Activated CD8-positive, alpha-beta T cell treated with anti-CD3 and anti-CD28 coated beads, Interleukin-2, amount 10 ng/mL, durations not matched to agents 7 days and 5 days (primary cell): ENCODE measurements around the gene IKZF2. TPM values are rescaled to one million over a fixed set of nuclear protein-coding genes. Genes with fewer than 3 reads are reported as not detected.

Experiments used
- ATAC-seq: fragments of 150-1000 bp; cut with Tn5 transposase; one replicate; pipeline ENCODE4 v1.10.0; 2021; ENCODE audit warnings: moderate library complexity
- CTCF ChIA-PET: fragments of 350-600 bp; sonication (Branson Sonifier 250); formaldehyde crosslinking; loops from one replicate; lab custom pipeline; 2021; ENCODE audit warnings: antibody characterized with exemption; lab: Charles Lee
- POLR2A ChIA-PET: fragments of 350-600 bp; sonication (Branson Sonifier 250); formaldehyde crosslinking; loops from one replicate; lab custom pipeline; 2021; ENCODE audit warnings: antibody characterized with exemption; lab: Charles Lee
- DNase-seq: peaks from one replicate; pipeline ENCODE4 v3.0.0-alpha.2; 2020
- H3K27ac Mint-ChIP-seq: one replicate; pipeline ENCODE4 v1.8.0; 2021; ENCODE audit warnings: mild to moderate bottlenecking, mixed read lengths
- H3K27me3 Mint-ChIP-seq: one replicate; pipeline ENCODE4 v1.8.0; 2021; ENCODE audit warnings: low read depth, mixed read lengths
- H3K36me3 Mint-ChIP-seq: one replicate; pipeline ENCODE4 v1.8.0; 2021; ENCODE audit warnings: low read depth, mixed read lengths
- H3K4me1 Mint-ChIP-seq: one replicate; pipeline ENCODE4 v1.8.0; 2021; ENCODE audit warnings: low read depth, mixed read lengths
- H3K4me3 Mint-ChIP-seq: one replicate; pipeline ENCODE4 v1.8.0; 2021; ENCODE audit warnings: mild to moderate bottlenecking, mixed read lengths
- H3K9me3 Mint-ChIP-seq: one replicate; pipeline ENCODE4 v1.8.0; 2022; ENCODE audit warnings: mixed read lengths; ENCODE audit not compliant: insufficient read depth
- total RNA-seq, 2 experiments: library from RNA; stranded (reverse); gene quantifications; one replicate each; pipeline ENCODE4 v1.2.3, GENCODE V29; 2021

The IKZF2 gene
- total RNA-seq, 2 experiments from 2014 or later = 29.7 to 30.8 TPM

- Mint-ChIP-seq H3K9me3 (peaks cover 4% of the 10 kb centered on the region), H3K4me1 (peaks cover 48% of the 10 kb centered on the region), H3K27me3 (peaks cover 5% of the 10 kb centered on the region), H3K27ac (peak overlapping the region; percentile 64), H3K36me3 (peaks cover 54% of the 10 kb centered on the region), H3K4me3 (peak overlapping the region; percentile 47)
- ATAC-seq (peak; percentile 87), DNase-seq (peak; percentile 83)
- ChIA-PET CTCF (interaction anchor here (1.2 to 2.2 kb wide), 2 partner anchors 94 to 138 kb away, joined by 3 to 7 read pairs; no protein-coding TSS in a partner anchor), POLR2A (no interaction called here)
Observed at GRCh38 chr2:213015387-213016165, 135.8 kb downstream of the IKZF2 start.

DNA sequence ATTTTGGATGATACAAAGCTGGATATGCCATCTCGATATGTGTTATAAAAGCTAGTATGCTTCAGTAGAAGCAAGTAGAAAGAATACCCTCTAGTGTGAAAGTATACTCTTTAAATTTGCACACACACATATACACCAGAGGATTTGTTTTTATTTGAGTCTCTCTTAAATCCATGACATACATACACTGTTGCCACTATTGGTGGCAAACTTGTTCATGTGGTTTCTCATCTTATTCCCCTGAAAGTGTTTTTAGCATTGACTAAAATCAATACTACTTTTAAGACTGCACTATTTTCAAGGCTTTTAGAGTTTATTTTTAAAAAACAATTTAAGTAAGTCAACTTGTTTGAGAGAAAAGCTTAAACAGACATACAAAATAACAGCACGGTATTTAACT lies 137.4 kb downstream of the IKZF2 start:
- CTCF ChIA-PET = interaction anchor here (2.2 kb wide), 1 partner anchor 140 kb away, joined by 7 read pairs; no protein-coding TSS in a partner anchor
- Mint-ChIP-seq H3K4me3 (no peak overlapping the region), H3K4me1 (peaks cover 55% of the 10 kb centered on the region), H3K9me3 (peaks cover 4% of the 10 kb centered on the region), H3K27ac (no peak overlapping the region), H3K36me3 (peaks cover 60% of the 10 kb centered on the region), H3K27me3 (peaks cover 5% of the 10 kb centered on the region)
- DNase-seq (no peak), ATAC-seq (no peak)
- POLR2A ChIA-PET = no interaction called here

DNA sequence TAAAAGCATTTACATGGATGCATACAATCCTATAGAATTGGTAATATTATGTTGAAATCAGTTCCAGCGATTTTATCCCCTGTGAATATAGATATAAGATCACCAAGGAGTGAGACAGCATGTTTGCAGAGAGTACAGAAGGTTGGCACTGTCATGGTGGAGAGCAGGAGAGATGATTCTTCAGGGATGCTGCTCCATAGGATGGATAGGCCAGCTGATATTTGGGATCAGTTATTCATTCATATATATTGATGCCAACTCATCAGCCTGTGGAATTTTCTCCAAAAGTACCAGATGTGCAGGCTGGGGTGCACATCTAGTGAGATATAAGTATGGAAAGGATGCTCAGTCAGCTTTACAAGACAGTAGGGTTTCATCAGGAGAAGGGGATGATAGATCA lies 139.9 kb downstream of the IKZF2 start:
- ChIA-PET CTCF (no interaction called here), POLR2A (no interaction called here)
- Mint-ChIP-seq H3K4me1 (peaks cover 38% of the 10 kb centered on the region), H3K9me3 (no peaks in the 10 kb centered on the region), H3K36me3 (peaks cover 52% of the 10 kb centered on the region), H3K27me3 (peaks cover 2% of the 10 kb centered on the region), H3K4me3 (no peak overlapping the region), H3K27ac (no peak overlapping the region)
- DNase-seq (no peak), ATAC-seq (no peak)

GRCh38 chr2:213010106-213010779 lies 141.2 kb downstream of the IKZF2 start:
- ATAC-seq (no peak), DNase-seq (no peak)
- Mint-ChIP-seq H3K9me3 (no peaks in the 10 kb centered on the region), H3K4me3 (no peak overlapping the region), H3K27me3 (peaks cover 2% of the 10 kb centered on the region), H3K4me1 (peaks cover 28% of the 10 kb centered on the region), H3K36me3 (peaks cover 47% of the 10 kb centered on the region), H3K27ac (no peak overlapping the region)
- CTCF ChIA-PET = no interaction called here
- POLR2A ChIA-PET = no interaction called here

GRCh38 chr2:213007290-213007838 lies 144.0 kb downstream of the IKZF2 start:
- Mint-ChIP-seq H3K36me3 (peaks cover 46% of the 10 kb centered on the region), H3K4me1 (peaks cover 11% of the 10 kb centered on the region), H3K4me3 (no peak overlapping the region), H3K27me3 (peaks cover 2% of the 10 kb centered on the region), H3K27ac (no peak overlapping the region), H3K9me3 (no peaks in the 10 kb centered on the region)
- POLR2A ChIA-PET = no interaction called here
- DNase-seq (no peak), ATAC-seq (no peak)
- CTCF ChIA-PET = no interaction called here

- Mint-ChIP-seq H3K27ac (no peak overlapping the region), H3K27me3 (no peaks in the 10 kb centered on the region), H3K4me3 (no peak overlapping the region), H3K4me1 (peaks cover 15% of the 10 kb centered on the region), H3K9me3 (no peaks in the 10 kb centered on the region), H3K36me3 (peaks cover 25% of the 10 kb centered on the region)
- ChIA-PET POLR2A (no interaction called here), CTCF (no interaction called here)
- ATAC-seq (no peak), DNase-seq (no peak)
Observed at GRCh38 chr2:213004197-213004821, 147.1 kb downstream of the IKZF2 start.

DNA sequence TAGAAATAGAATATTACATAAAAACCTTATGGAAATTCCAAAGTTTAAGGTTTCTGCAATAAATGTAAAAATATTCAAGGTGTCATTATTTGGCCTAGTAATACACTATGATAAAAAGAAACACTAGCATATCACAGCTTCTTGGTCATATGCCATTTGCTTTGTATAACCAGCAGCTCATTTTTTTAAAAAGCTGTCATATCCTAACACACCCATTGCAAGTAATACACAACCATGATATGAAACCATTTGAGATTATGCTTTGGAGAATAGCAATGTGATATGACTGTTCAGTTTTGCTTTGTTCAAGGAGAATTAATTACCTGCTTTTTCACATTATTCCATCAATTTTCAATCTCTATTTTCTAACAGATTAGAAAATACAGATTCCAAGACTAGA lies 149.0 kb downstream of the IKZF2 start:
- ChIA-PET POLR2A (interaction anchor here (0.5 kb wide), 1 partner anchor 226 kb away, joined by 3 read pairs; no protein-coding TSS in a partner anchor), CTCF (no interaction called here)
- no peaks in the 10 kb centered on the region for H3K27me3 Mint-ChIP-seq
- H3K4me1 Mint-ChIP-seq = peaks cover 15% of the 10 kb centered on the region
- no peak overlapping the region for H3K27ac Mint-ChIP-seq
- ATAC-seq = no peak
- H3K4me3 Mint-ChIP-seq = no peak overlapping the region
- no peak for DNase-seq
- peaks cover 30% of the 10 kb centered on the region for H3K36me3 Mint-ChIP-seq
- peaks cover 4% of the 10 kb centered on the region for H3K9me3 Mint-ChIP-seq

GRCh38 chr2:213001297-213001910 lies 150.0 kb downstream of the IKZF2 start:
- POLR2A ChIA-PET = no interaction called here
- peak; percentile 53 for ATAC-seq

DNA sequence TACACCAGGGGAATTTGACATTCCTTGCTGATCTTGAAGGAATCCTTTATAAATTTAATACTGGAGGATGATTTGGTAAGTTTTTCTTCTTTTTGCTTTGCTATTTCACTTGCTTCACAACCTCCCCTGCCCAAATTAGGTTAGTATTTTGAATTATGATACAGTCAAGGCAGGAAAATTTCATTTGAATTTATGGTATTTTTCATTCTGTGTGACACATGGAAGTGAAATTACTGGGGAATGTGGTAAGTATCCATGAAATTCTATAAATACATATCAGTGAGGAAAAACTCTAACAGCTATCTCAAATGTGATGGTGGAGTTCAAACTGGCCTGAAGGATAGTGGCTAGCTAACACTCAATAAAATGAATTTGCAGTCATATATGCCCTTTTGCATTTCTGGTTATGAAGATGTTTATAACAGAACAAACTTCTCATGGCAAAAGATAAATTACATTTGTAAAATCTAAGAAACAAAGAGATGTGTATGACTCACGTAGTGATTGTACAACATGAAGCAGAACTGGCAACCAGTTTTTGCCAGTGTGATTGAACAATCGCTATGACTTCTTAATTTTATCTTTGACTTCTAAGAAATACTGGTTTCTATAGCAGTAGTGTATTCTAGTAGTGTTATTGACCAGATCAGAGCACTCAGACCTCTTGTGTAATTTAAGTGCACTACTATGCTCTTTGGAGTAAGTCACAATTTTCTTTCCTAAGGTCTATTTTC lies 152.6 kb downstream of the IKZF2 start:
- ChIA-PET POLR2A (no interaction called here), CTCF (no interaction called here)
- Mint-ChIP-seq H3K4me1 (peaks cover 15% of the 10 kb centered on the region), H3K36me3 (peaks cover 20% of the 10 kb centered on the region), H3K27me3 (no peaks in the 10 kb centered on the region), H3K4me3 (no peak overlapping the region), H3K27ac (no peak overlapping the region), H3K9me3 (peaks cover 9% of the 10 kb centered on the region)
- ATAC-seq (no peak), DNase-seq (no peak)

More at GRCh38 chr2:213001297-213001910, 150.0 kb downstream of the IKZF2 start:
- CTCF ChIA-PET = no interaction called here
- Mint-ChIP-seq H3K4me1 (peaks cover 17% of the 10 kb centered on the region), H3K4me3 (peak overlapping the region; percentile 56), H3K36me3 (peaks cover 25% of the 10 kb centered on the region), H3K27ac (peak overlapping the region; percentile 33), H3K9me3 (peaks cover 6% of the 10 kb centered on the region), H3K27me3 (no peaks in the 10 kb centered on the region)
- DNase-seq = no peak

- ATAC-seq = no peak
- peaks cover 24% of the 10 kb centered on the region for H3K36me3 Mint-ChIP-seq
- H3K9me3 Mint-ChIP-seq = peaks cover 9% of the 10 kb centered on the region
- peaks cover 15% of the 10 kb centered on the region for H3K4me1 Mint-ChIP-seq
- ChIA-PET CTCF (no interaction called here), POLR2A (no interaction called here)
- no peaks in the 10 kb centered on the region for H3K27me3 Mint-ChIP-seq
- no peak overlapping the region for H3K4me3 Mint-ChIP-seq
- DNase-seq = no peak
- H3K27ac Mint-ChIP-seq = no peak overlapping the region
Observed at GRCh38 chr2:212997526-212998020, 153.8 kb downstream of the IKZF2 start.

DNA sequence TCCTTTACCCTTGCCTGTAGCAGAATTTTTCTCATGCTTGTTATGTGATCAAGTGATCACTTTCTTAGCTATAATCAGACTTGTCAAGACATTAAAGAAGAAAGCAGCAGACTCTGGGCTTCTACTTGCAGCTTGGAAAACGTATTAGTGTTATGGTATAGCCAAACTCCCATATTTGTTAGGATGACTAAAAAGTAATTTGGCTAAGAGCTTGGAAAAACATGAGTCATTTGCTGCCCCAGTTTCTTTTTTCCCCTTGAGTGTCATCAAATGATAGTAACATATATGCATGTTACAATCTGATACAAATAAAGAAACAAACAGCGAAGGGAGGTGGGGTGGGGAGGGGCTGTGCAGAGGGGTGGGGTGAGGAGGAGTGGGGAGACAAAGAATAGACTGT lies 155.5 kb downstream of the IKZF2 start:
- CTCF ChIA-PET = interaction anchor here (1.0 to 1.4 kb wide), 2 partner anchors 13 to 219 kb away, joined by 3 read pairs; no protein-coding TSS in a partner anchor
- peaks cover 9% of the 10 kb centered on the region for H3K9me3 Mint-ChIP-seq
- H3K27ac Mint-ChIP-seq = no peak overlapping the region
- H3K27me3 Mint-ChIP-seq = no peaks in the 10 kb centered on the region
- POLR2A ChIA-PET = interaction anchor here (0.5 kb wide), 1 partner anchor 9 kb away, joined by 3 read pairs; no protein-coding TSS in a partner anchor
- DNase-seq = no peak
- H3K4me1 Mint-ChIP-seq = peaks cover 5% of the 10 kb centered on the region
- no peak for ATAC-seq
- peaks cover 24% of the 10 kb centered on the region for H3K36me3 Mint-ChIP-seq
- no peak overlapping the region for H3K4me3 Mint-ChIP-seq
